Midbrain (tissue), 1 donor: ENCODE results near the gene NAXD.
"Not testable (repeated sequence)": the region's sequence is repeated elsewhere in the genome, so short reads cannot be mapped to it uniquely, and the experiment has no call there.

Experiments used
- DNase-seq: peaks from one replicate; lab custom pipeline; 2025; lab: John Stamatoyannopoulos, UW

The NAXD gene

DNA sequence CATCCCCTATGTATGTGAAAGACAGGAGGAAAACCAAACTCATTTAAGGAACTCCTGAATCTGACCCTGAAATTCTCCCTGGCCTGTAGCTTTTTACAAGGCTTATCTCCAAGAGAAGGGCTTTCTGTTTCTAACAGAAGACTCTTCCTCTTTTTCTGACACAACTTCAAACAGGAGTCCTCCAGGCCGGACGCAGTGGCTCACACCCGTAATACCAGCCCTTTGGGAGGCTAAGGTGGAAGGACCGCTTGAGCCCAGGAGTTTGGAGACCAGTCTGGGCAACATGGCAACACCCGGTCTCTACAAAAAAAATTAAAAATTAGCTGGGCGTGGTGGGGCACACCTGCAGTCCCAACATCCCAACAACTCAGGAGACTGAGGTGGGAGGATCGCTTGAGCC, 48.7 kb downstream of the NAXD start:
- DNase-seq = no peak

DNA sequence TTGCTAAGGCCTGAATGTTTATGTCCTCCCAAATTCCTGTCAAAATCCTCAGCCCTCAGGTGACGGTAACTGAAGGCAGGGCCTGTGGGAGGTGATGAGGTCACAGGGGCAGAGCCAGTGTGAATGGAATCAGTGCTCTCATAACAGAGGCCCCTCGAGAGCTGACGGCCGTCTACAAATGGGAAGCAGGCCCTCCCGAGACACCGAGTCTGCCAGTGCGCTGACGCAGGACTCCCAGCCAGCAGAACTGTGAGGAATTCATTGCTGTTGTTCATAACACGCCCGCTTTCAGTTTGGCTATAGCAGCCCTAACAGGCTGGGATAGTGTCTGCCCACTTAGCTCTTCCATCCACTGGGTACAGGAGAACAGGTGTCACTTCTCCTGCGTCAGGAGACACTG, 49.3 kb downstream of the NAXD start:
- no peak for DNase-seq

DNA sequence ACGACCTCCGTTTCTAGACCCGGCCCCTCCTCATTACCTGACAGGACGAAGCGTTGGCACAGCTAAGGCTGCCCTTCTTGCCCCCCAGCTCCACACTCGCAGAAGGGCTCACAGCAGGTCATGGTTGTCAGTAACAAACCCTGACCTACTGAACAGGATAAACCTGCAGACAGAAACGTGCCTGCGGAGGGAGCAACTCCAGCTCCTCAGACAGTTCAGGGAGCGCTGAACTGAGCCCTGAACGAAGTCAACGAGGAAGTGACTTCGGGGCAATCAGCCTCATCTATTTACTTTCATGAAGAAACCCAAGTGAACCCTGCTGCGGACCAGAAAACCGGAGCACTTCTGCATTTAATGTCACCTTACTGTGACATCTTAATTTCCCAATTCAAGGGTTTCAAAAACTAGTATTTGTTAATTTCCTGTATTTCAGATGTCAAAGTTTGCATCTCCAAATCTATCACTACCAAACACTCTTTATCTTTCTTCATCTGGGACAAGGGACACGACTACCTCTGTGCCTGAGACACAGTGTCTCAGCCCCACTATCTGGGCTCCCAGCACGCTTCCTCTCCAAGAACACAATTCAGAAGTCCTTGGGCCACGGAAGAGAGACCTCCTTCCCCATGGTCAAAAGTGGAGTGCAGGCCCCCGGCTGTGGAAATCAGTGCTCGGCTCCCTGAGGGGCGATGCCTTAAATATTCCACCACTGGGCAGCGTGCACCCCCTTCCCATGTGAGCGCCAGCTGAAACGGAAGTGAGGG, 50.3 kb downstream of the NAXD start:
- DNase-seq = no peak

DNA sequence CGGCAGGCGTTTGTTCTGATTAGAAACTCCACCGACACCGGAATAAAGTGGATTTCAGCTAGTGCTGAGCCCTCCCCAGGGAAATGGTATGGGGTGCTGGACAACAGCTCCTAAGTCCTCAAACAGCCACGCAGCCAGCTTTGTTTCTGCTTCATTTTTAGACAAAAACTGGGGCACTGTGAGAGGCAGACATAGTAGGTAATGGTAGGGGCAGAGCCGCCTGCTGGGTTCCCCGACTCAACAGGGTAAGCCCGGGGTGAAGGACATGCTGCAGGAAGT, 50.8 kb downstream of the NAXD start:
- no peak for DNase-seq

DNA sequence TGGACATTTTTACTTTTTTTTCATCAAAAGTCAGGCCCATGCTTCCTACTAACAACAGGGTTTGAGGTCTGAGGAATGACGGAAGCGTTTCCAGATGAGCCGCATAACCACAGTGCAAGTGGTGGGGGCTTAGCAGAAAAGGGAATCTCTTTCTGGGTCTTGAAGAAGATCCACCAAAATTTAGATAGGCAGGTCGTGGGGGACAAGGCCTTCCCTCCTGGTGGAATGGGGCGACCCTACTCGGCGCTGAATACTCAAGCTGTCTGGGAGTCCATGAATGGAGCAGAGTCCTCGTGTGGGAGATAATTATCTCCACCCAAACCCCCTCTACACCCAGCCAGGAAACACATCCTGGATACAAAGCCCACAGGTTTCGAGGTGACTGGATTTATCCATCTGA, 53.7 kb downstream of the NAXD start:
- no peak for DNase-seq

DNA sequence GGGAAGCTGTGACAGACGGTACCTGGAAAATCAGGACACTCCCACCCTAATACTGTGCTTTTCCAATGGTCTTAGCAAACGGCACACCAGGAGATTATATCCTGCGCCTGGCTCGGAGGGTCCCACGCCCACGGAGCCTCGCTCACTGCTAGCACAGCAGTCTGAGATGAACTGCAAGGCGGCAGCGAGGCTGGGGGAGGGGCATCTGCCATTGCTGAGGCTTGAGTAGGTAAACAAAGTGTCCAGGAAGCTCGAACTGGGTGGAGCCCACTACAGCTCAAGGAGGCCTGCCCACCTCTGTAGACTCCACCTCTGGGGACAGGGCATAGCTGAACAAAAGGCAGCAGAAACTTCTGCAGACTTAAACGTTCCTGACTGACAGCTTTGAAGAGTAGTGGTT, 54.5 kb downstream of the NAXD start:
- DNase-seq = not testable (repeated sequence)

DNA sequence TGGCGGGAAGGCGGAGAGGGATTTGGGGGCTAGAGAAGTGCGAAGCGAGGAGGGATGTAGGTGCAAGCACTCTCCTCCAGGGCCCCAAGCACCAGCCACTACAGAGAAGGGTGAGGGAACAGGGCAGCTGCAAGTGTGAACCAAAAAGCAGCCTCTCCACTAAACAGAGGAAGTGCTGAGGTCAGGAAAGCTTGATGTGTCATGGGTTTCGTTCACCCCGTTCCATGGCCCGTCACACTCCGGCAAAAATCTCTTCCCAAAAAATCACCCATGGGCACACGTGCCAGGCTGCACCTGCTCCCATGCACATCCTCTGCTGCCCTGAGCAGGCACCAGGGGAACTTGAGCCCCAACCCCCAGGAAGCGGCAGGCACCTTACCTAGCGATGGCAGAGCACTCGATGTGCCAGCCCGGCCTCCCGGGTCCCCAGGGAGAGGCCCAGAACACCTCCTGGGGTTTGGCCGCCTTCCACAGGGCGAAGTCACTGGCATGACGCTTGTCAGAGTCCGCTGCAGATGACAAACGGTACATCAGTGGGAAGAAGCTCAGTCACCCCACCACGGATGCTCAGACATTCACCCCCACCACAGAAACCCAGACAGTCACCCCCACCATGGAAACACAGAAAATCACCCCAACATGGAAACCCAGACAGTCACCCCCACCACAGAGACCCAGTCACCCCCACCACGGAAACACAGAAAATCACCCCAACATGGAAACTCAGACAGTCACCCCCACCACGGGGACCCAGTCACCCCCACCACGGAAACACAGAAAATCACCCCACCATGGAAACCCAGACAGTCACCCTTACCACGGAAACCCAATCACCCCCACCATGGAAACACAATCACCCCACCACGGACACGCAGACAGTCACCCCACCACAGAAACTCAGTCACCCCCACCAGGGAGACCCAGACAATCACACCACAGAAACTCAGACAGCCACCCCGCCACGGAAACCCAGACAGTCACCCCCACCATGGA, 61.5 kb downstream of the NAXD start:
- no peak for DNase-seq

DNA sequence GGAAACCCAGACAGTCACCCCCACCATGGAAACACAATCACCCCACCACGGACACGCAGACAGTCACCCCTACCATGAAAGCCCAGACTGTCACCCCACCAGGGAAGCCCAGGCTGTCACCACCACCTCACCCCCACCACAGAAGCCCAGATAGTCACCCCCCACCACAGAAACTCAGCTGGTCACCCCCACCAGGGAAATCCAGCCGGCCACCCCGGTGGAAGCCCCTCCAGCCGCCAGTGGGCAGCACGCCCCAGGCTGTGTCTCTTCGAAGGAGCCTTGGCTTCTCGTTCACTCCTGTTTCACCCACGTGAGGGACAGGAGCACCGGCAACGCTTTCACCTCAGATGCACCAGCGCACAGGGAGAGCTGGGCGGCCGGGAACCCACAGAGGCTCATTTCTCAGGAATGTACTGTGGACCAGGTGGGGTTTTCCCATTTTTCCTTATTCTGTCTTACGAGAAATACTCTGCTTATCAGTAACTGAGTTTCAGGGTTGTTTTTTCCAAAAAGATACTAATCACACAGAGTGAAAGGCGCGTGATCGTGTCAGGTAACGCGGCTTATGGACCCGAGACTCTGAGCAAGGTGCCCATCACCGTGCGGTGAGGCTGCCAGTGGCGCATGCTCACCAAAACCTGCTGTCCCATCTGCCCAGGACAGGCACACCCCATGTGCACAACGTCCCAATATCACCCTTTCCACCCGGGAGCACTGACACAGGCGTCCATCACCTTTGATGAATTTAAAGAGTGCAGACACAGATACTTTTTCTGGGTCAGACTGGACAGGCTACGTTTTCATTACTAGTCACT, 62.6 kb downstream of the NAXD start:
- DNase-seq = no peak

DNA sequence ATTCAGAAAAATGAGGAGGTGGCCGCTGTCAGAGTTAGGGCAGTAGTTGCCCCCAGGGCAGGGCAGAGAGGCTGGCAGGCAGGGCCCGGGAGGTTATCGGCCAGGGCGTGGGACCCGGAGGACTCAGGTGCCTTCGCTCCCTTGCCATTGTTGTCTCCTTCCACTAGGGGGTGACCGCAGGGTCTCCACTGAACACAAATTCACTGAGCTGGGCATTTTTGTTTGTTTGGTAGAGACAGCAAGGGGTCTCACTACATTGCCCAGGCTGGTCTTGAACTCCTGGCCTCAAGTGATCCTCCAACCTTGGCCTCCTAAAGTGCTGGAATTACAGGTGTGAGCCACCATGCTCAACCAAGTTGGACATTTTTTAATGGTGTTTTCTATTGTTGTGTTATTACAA, 65.5 kb downstream of the NAXD start:
- DNase-seq = no peak

DNA sequence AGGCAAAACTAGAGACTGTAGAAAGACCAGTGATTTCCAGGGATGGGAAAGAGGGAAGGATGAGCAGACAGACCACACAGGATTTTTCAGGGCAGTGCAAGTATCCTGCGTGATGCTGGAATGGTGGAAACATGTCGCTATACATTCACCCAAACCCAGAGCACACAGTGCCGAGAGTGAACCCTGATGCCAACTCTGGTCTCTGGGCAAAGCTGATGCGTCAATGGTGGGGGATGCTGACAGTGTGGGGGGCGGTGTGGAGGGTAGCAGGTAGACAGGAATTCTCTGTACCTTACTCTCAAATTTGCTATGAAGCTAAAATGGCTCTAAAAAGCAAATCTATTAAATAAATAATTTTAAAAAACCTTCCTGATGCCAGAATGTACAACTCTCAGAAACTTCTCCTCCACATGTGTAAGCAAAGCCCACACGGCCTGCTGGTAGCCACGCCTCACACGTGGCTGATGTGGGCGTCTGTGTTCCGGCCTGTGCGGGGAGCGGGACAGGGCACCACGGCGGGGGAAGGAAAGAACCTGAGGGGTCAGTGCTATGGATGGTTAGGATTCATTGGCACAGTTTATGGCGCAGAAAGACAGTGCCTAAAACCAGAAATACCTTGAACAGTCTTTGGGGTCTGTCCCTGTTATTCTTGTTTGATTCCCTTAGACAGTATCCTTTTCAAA, 66.7 kb downstream of the NAXD start:
- no peak for DNase-seq

DNA sequence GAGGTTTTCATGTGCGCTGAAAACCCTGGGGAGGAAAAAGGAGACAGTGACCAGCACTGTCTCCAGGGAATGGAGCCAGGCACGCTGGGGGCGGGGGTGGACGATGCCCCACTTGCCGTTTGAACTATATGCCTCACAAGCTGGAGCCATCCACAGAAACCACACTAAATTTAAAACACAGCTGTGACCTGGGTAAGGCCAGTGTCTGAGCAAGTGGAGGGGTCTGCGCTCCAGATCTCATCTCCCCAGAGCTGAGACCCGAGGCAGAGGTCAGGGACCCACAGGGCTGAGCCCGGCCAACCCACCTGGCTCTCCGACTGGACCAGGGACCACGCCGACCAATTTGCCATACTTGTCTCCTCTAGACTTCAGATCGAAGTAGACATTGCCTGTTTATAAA, 67.4 kb downstream of the NAXD start:
- no peak for DNase-seq

DNA sequence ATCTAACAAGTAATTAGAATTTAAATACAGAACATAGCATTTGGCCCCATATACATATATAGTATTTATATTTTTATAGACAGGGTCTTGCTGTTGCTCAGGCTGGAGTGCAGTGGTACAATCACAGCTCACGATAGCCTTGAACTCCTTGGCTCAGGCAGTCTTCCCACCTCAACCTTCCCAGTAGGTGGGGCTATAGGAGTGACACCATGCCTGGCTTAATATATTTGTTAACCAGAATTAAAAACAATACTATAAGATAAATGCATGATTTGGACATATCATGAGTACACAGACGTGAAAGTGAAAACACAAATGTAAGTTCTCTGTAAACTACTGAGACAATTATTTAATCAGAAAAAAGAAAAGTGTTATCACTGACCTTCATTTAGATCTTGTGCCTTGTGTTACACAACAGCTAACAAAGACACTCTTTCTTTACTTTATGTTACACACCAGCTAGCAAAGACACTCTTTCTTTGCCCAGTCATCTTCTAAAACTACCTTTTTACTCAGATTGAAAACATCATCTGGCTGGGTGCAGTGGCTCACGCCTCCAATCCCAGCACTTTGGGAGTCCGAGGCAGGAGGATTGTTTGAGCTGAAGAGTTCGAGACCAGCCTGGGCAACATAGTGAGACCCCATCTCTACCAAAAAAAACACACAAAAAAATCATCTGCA, 68.0 kb downstream of the NAXD start:
- no peak for DNase-seq

DNA sequence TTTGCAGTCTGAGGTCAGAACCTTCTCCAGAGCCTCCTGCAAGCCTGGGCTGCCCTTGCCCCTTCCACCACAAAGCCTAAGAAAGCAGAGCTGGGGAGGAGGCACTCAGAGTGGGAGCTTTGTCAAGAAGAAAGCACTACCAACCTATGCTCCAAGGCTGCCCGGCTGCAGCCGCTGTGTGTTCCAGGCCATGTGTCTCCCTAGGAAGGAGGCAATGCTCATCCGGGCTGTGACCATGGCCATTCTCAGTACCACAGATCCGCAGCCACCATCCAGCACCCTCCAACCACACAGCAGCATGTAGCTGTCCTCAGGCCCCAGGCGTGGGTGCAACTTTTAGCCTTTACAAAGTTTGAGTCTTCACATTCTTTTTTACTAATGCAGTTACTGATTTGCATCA, 68.6 kb downstream of the NAXD start:
- no peak for DNase-seq

DNA sequence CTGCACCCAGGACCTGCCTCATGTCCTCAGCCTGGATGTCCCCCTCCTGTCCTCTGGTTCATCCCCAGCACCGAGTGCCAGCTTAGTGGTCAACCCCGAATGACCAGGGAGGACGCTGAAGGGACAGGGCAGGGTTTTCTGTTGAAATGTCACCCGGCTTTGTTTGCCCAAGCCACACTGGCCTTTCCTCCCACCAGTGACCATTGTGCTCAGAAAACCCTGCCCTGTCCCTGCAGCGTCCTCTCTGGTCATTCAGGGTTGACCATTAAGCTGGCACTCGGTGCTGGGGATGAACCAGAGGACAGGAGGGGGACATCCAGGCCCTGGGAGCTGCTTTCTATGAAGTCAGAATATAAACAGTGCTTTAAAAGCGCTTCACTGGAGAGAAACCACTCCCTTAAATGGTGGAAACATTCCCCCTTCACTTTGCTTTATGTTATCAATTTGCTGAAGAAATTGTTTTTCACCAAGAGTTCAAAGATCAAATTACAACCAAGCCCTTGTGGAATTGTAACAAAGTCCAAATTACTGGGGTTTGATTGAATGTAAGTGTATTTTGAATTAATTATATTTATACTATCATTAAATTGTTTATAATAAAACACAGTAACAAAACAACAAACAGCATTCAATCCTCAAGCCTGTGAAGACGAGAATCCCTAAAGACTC, 69.2 kb downstream of the NAXD start:
- DNase-seq = no peak

DNA sequence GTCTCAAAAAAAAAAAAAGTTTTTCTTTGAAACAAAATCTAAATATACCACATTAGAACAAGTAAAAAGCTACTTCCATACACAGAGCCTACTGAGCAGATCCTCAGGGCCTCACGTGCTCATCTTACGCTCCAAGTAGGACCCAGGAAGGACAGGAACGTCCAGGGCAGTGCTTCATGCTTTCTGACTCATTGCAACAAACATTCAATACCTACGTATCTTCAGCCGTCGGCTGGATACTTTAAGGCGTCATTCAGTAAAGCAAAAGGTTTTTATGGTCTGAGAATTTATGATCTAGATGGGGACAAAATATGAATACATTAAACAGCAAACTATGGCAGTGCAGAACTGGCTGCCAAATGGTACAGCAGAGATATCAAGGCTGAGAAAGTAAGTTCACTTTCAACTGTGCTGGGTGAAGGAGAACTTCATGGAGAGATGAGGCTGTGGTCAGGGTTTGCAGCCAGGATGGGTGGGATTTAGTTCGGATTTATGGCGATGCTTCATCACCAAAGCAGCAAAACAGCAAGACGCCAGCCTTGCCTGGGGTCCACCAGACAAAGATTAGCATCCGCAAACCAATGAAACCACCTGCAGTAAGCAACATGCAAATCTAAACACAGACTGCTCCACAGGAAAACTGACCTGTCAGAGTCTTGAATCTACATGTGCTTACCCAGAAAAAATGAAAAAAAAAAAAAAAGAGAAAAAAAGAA, 70.1 kb downstream of the NAXD start:
- DNase-seq = no peak

DNA sequence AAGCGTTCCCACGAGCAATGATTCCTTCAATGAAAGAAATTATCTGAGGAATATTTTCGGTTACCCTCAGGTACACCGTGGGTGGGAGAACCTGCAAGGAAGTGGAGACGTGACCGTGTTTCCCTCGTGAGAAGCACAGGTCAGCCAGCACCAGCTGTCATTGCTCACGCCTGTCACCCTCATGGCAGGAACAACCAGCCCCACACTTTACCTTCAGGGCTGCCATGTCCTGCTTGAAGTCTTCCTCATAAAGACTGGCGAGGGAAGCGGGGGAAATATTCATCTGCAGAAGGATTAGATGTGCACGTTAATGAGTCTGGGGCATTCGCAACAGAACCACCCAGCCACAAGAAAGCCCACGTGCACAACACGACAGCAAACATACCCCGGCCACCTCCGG, 72.4 kb downstream of the NAXD start:
- no peak for DNase-seq

DNA sequence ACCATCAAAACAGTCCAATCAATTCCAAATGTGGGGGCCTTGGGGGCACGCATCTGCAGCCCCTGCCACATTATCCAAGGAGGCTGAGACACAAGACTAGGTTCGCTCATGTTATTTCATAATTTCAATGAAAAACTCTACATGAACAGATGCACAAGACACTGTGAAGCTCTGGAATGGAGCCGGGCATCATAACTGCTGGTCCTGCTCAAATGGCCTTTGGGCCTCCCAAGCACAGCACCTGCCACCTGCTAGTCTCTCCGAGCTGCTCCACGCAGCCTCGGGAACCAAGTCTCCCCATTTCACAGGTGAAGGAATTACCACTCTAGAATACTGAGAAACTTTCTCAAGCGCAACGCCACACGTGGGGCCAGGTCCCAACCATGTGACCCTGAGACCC, 73.7 kb downstream of the NAXD start:
- DNase-seq = no peak
